GM19468 (cell line): ENCODE data around the gene CLHC1.
"Not testable (repeated sequence)": the region's sequence is repeated elsewhere in the genome, so short reads cannot be mapped to it uniquely, and the experiment has no call there.

Source experiments
- ATAC-seq: cut with Tn5 transposase; IDR thresholded peaks from one replicate; pipeline ENCODE4 v1.9.1; 2021; ENCODE audit warnings: mild to moderate bottlenecking, moderate library complexity, moderate number of reproducible peaks; ENCODE audit not compliant: unreplicated experiment; ENCODE audit errors: extremely low read depth

The CLHC1 gene

GRCh38 chr2:55156326-55156725 is 75.8 kb downstream of the CLHC1 start:
- no peak for ATAC-seq

- ATAC-seq: no peak
These were observed 76.3 kb downstream of the CLHC1 start for GRCh38 chr2:55155764-55156281.

GRCh38 chr2:55155206-55155605 is 76.9 kb downstream of the CLHC1 start:
- ATAC-seq: no peak

- no peak for ATAC-seq
These were observed 77.5 kb downstream of the CLHC1 start for GRCh38 chr2:55154525-55155030.

GRCh38 chr2:55153584-55154299 is 78.4 kb downstream of the CLHC1 start:
- no peak for ATAC-seq

- no peak for ATAC-seq
These were observed 79.3 kb downstream of the CLHC1 start for GRCh38 chr2:55152475-55153412.

- ATAC-seq: no peak
These were observed 80.2 kb downstream of the CLHC1 start for GRCh38 chr2:55151733-55152433.

GRCh38 chr2:55150834-55151233 is 81.3 kb downstream of the CLHC1 start:
- no peak for ATAC-seq

GRCh38 chr2:55148269-55148668 is 83.8 kb downstream of the CLHC1 start:
- ATAC-seq: no peak

- ATAC-seq: no peak
These were observed 84.6 kb downstream of the CLHC1 start for GRCh38 chr2:55147531-55147930.

GRCh38 chr2:55147041-55147440 is 85.1 kb downstream of the CLHC1 start:
- ATAC-seq: no peak

- ATAC-seq: no peak
These were observed 85.8 kb downstream of the CLHC1 start for GRCh38 chr2:55146263-55146662.

- ATAC-seq: no peak
These were observed 86.9 kb downstream of the CLHC1 start for GRCh38 chr2:55144922-55145820.

GRCh38 chr2:55143706-55144105 is 88.4 kb downstream of the CLHC1 start:
- not testable (repeated sequence) for ATAC-seq

- no peak for ATAC-seq
These were observed 89.6 kb downstream of the CLHC1 start for GRCh38 chr2:55142518-55142917.

GRCh38 chr2:55141572-55142413 is 90.3 kb downstream of the CLHC1 start:
- no peak for ATAC-seq

- ATAC-seq: no peak
These were observed 91.5 kb downstream of the CLHC1 start for GRCh38 chr2:55140316-55141219.
